Suprapubic skin (tissue), 4 donors: ENCODE measurements around the gene SAMD14. TPM values are rescaled to one million over a fixed set of nuclear protein-coding genes. Genes with fewer than 3 reads are reported as not detected.

Source experiments
- DNase-seq, 2 donors: peaks; one replicate each; pipeline ENCODE4 v3.0.0-alpha.2; 2019; ENCODE audit warnings: low spot score in 2 of 2
- H3K27ac ChIP-seq: fragments of 200-600 bp; sonication (generic); one replicate; pipeline ENCODE4 v1.5.1; 2019
- H3K27me3 ChIP-seq: fragments of 200-600 bp; sonication (generic); one replicate; pipeline ENCODE4 v1.5.1; 2019
- H3K36me3 ChIP-seq: fragments of 200-600 bp; sonication (generic); one replicate; pipeline ENCODE4 v1.5.1; 2019
- H3K4me1 ChIP-seq: fragments of 200-600 bp; sonication (generic); one replicate; pipeline ENCODE4 v1.5.1; 2019
- H3K4me3 ChIP-seq: fragments of 200-600 bp; sonication (generic); one replicate; pipeline ENCODE4 v1.5.1; 2019; ENCODE audit warnings: mild to moderate bottlenecking
- H3K9me3 ChIP-seq: fragments of 200-600 bp; sonication (generic); one replicate; pipeline ENCODE4 v1.5.1; 2019
- EP300 ChIP-seq: sonication (generic); formaldehyde crosslinking; IDR thresholded peaks from one replicate; pipeline ENCODE4 v1.6.1; 2017; ENCODE audit warnings: antibody characterized with exemption
- POLR2A ChIP-seq, 2 donors: fragments of 450-650 bp; IDR thresholded peaks; one replicate each; pipeline ENCODE4 v1.6.1; 2017; ENCODE audit warnings: antibody characterized with exemption in 2 of 2, mild to moderate bottlenecking in 2 of 2, moderate library complexity in 2 of 2
- POLR2AphosphoS5 ChIP-seq, 3 donors: sonication (generic); formaldehyde crosslinking; IDR thresholded peaks; one replicate each; pipeline ENCODE4 v1.6.1; 2017; ENCODE audit warnings: antibody characterized with exemption in 3 of 3
- WGBS: methylation state at CpG from one replicate; pipeline ENCODE4 v1.1.5; 2018; 5-methylcytosine and 5-hydroxymethylcytosine counted together
- total RNA-seq, 4 donors: library from RNA; depleted of rRNA; stranded (reverse); fragments of >200 nt; gene quantifications; one replicate each; pipeline ENCODE4 v1.1.0, GENCODE V29; 2016
- TF ChIP-seq, protein P1 (sequence below), 2 donors: fragments of 200-600 bp in 1 of 2; fragments of 450-650 bp in 1 of 2; sonication (generic) in 1 of 2; IDR thresholded peaks; one replicate each; pipeline ENCODE4 v1.5.1; 2016 to 2019; ENCODE audit warnings: antibody characterized with exemption in 2 of 2, mild to moderate bottlenecking in 1 of 2, moderate library complexity in 1 of 2

Gene SAMD14
- total RNA-seq, 4 donors from 2014 or later = 0.68 TPM; not detected in 3

DNA sequence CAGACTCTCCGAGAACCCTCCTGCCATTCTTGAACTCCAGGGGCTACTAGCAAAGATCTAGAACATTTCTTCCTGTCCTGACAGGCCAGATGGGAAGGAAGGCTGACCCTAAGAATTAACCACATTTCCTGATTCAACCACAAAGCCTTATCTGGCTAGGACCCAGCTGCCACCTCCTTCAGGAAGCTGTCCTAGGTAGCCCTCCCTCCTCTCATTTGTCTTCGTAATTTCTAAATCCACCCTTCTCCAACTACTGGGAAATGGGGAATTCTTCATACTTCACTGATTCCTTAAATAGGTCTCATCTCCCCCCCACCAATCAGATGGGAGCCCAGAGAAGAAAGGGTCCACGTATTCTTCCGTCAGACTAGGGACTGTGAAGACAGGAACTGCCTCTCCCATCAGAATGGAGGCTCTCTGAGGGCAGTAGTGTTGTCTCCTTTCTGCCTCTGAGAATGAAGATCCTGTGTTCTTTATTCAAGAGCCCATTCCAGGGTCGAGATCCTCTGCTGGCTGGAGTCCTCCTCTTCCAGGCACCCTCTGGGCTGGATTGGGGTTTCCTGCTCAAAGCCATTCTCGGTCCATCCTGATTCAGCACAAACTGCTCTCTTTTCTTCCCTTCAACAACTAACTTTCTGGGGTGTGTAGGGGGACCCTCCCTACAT is 2.1 kb downstream of the SAMD14 start:
- Histone ChIP-seq H3K36me3 (no peaks in the 10 kb centered on the region), H3K27ac (no peak overlapping the region), H3K4me3 (no peak overlapping the region), H3K9me3 (no peaks in the 10 kb centered on the region), H3K27me3 (peaks cover 25% of the 10 kb centered on the region), H3K4me1 (peaks cover 27% of the 10 kb centered on the region)
- DNase-seq = no peak
- 70% methylated on average over 6 of the region's 6 CpGs for WGBS
- TF ChIP-seq POLR2AphosphoS5 (IDR thresholded peaks at IDR 0.05) = no peak
- no peak for TF ChIP-seq POLR2A (IDR thresholded peaks at IDR 0.05)
- TF ChIP-seq, protein P1, sequence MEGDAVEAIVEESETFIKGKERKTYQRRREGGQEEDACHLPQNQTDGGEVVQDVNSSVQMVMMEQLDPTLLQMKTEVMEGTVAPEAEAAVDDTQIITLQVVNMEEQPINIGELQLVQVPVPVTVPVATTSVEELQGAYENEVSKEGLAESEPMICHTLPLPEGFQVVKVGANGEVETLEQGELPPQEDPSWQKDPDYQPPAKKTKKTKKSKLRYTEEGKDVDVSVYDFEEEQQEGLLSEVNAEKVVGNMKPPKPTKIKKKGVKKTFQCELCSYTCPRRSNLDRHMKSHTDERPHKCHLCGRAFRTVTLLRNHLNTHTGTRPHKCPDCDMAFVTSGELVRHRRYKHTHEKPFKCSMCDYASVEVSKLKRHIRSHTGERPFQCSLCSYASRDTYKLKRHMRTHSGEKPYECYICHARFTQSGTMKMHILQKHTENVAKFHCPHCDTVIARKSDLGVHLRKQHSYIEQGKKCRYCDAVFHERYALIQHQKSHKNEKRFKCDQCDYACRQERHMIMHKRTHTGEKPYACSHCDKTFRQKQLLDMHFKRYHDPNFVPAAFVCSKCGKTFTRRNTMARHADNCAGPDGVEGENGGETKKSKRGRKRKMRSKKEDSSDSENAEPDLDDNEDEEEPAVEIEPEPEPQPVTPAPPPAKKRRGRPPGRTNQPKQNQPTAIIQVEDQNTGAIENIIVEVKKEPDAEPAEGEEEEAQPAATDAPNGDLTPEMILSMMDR (IDR thresholded peaks at IDR 0.05) = no peak
- no peak for TF ChIP-seq EP300

DNA sequence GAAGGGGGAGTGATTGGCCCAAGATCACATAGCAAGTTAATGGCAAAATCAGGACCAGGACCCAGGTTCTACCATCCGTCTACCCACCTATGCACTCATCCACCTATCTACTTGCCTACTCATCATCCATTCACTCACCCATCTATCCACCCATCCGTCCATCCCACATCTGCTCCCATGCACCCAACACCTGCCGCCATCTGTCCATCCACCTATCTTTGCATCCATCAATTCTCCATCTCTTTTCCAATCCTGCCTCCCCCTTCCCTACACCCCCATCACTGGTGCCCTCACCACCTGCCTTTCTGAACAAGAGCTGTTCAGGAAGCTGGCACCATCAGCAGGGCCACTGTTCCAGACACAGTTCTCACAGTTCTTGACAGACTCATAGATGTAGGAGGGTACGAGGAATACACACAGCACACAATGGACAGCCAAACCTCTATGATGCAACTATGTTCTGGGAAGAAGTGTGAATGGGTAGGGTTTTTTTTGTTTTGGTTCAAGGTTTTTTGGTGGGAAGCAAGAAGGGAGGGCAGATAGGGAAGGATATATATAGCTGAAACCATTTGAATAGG is 4.5 kb downstream of the SAMD14 start:
- Histone ChIP-seq H3K27ac (no peak overlapping the region), H3K36me3 (no peaks in the 10 kb centered on the region), H3K4me3 (no peak overlapping the region), H3K27me3 (peaks cover 25% of the 10 kb centered on the region), H3K9me3 (no peaks in the 10 kb centered on the region), H3K4me1 (peaks cover 22% of the 10 kb centered on the region)
- TF ChIP-seq EP300 (no peak), POLR2A (IDR thresholded peaks at IDR 0.05) (no peak), POLR2AphosphoS5 (IDR thresholded peaks at IDR 0.05) (no peak)
- TF ChIP-seq, protein P1 (IDR thresholded peaks at IDR 0.05) = no peak
- DNase-seq = no peak
- 97% methylated on average over 4 of the region's 4 CpGs for WGBS

DNA sequence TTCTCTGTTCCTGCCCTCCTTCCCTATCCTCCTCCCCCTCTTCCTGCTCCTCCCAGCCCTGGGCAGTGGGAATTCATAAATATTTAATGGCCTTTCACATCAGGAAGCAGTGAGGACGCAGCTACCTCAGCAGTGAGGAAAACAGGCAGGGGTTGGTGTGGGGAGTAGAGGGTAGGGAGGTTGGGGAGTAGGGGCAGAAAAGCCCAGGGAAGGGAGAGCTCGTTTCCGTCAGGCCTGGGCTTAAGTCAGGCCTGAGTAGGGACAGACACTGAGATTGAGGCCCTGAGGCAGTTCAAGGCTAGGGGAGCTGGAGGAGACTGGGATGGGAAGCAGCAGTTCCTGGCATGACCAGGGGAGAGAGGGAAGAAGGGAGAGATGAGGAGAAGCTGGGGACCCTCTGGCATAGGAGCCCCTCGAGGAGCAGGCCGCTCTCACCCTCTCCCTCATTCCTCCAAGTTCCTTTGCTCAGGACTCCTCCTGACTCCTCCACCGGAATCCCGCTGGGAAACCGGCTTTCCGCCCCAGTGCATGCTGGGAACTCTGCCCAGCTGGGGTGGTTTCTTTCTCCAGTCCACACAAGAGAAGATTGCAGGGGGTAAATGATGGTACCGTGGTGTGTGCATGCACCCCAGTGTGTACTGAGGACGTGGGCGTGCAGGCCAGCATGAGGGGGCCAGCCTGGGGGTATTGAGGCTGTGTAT is 6.2 kb downstream of the SAMD14 start:
- H3K4me3 ChIP-seq = no peak overlapping the region
- peaks cover 10% of the 10 kb centered on the region for H3K27me3 ChIP-seq
- peaks cover 5% of the 10 kb centered on the region for H3K4me1 ChIP-seq
- no peak overlapping the region for H3K27ac ChIP-seq
- 52% methylated on average over 12 of the region's 12 CpGs for WGBS
- H3K36me3 ChIP-seq = no peaks in the 10 kb centered on the region
- TF ChIP-seq, protein P1 (IDR thresholded peaks at IDR 0.05) = no peak
- no peak for DNase-seq
- no peaks in the 10 kb centered on the region for H3K9me3 ChIP-seq

DNA sequence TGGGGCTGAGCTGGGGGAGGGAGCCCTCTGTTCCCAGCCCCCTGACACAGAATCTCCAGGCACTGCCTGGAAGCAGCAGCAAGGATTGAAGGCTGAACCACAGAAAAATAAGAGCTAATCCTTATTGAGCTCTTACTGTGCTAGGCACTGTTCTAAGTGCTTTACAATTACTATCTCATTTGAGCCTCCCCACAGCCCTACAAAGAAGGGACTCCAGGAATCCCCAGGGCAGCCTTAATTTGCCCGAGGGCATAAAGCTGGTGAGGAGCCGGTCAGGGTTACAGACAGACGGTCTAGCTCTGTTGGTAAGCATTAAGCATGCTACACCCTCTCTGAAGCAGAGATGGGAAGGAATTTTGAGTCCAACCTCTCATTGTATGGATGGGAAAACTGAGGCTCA is 7.0 kb downstream of the SAMD14 start:
- no peak for DNase-seq
- no peak for TF ChIP-seq EP300
- no peak for TF ChIP-seq POLR2A (IDR thresholded peaks at IDR 0.05)
- Histone ChIP-seq H3K27me3 (peaks cover 8% of the 10 kb centered on the region), H3K36me3 (no peaks in the 10 kb centered on the region), H3K4me3 (no peak overlapping the region), H3K27ac (no peak overlapping the region), H3K4me1 (no peaks in the 10 kb centered on the region), H3K9me3 (no peaks in the 10 kb centered on the region)
- WGBS = 92% methylated on average over 3 of the region's 3 CpGs

DNA sequence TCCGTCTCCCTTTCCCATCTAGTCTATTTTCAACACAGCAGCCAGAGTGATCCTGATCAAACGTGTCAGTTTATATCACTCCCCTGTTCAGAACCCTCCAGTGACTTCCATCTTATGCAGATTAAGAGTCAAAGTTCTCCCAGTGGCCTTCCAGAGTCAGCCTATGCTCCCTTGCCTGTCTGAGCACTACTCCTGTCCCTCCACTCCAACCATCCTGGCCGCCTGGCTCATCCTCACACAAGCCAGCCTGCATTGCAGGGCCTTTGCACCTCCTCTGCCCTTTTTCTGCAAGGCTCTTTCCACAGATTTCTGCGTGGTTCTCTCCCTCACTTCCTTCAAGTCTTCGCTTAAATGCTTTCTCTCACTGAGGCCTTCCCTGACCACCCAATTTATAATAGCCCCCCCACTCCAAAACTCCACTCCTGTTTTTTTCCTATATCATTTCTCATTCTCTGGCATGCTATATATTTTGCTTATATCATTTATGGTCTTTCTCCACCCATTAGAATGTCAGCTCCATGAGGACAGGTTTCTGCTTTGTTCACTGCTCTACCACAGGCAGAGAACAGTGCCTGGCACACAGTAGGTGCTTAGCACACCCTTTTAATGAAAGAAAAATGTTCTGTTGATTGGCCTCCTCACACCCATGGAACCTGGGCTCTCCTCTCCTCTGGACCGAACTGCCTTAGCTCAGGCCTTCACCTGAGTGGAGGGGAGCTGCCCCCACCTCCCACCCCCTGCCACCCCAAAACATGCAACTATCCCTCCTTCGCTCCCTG is 9.3 kb downstream of the SAMD14 start:
- WGBS = 88% methylated on average over 7 of the region's 7 CpGs
- DNase-seq = no peak

More for the DNA sequence above, 9.3 kb downstream of the SAMD14 start:
- peaks cover 13% of the 10 kb centered on the region for H3K27me3 ChIP-seq
- peaks cover 9% of the 10 kb centered on the region for H3K4me1 ChIP-seq
- H3K9me3 ChIP-seq = no peaks in the 10 kb centered on the region
- H3K4me3 ChIP-seq = no peak overlapping the region
- H3K27ac ChIP-seq = no peak overlapping the region
- no peak for TF ChIP-seq POLR2A (IDR thresholded peaks at IDR 0.05)
- no peak for TF ChIP-seq EP300
- TF ChIP-seq, protein P1 (IDR thresholded peaks at IDR 0.05) = no peak
- TF ChIP-seq POLR2AphosphoS5 (IDR thresholded peaks at IDR 0.05) = no peak
- no peaks in the 10 kb centered on the region for H3K36me3 ChIP-seq
